Right kidney (tissue), 1 donor: ENCODE data around the gene IMPG2.

Experiments
- DNase-seq: peaks from one replicate; pipeline ENCODE4 v3.0.0-alpha.2; 2016

The IMPG2 gene

DNA sequence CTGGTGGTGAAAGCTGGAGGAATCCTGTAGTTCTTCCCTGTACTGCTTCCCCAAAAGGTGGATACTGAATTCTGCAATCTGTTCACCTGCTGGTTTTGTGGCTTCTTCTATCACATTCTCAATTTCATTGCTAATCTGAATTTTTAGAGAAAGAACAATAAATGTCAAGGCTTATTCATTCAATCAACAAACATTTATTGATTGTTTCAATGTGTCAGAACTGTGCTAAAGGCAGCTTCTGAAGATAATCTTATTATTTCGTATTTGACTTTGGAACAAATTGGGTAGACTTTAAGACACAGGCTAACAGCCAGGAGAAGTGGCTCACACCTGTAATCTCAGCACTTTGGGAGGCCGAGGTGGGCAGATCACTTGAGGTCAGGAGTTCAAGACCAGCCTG lies 46.8 kb downstream of the IMPG2 start:
- no peak for DNase-seq

DNA sequence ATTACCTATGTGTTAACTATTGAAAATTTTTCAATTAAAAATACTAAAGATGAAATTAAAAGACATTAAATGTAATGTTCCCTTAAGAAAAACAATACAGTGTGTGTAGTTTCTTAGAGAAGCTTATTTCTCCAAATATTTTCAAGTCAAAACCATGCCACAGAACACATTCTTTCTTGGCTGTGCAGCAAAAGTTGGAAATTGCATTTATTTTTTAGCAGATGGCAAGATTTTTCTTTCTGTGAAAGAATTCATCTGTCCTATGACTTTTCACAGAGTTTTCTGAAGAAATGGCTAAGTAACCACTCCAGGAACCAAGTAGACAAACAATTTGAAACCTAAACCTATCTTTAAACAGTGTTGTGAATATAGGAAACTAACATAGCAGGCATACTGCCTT lies 47.2 kb downstream of the IMPG2 start:
- no peak for DNase-seq

DNA sequence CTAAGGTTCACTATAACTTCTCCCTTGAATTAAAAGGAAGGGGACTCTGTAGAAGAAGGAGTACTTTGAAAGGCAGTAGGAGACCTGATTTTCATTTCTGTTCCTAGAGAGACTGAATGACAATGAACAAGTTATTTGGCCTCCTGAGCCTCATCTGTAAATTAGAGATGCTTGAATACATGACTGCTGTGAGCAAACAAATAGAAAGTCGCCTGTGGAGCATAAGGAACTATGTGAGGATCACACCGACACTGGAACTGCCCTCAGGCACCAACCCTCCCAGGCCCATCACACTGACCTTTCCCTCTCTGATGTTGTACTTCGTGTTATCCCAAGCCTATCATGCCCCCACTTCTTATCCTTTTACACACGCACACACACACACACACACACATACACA lies 48.6 kb downstream of the IMPG2 start:
- no peak for DNase-seq

GRCh38 chr3:101270149-101270548 lies 50.2 kb downstream of the IMPG2 start:
- DNase-seq, result no peak

GRCh38 chr3:101268971-101269671 lies 51.3 kb downstream of the IMPG2 start:
- no peak for DNase-seq

- no peak for DNase-seq
These were observed 52.2 kb downstream of the IMPG2 start for GRCh38 chr3:101268141-101268540.

- no peak for DNase-seq
These were observed 53.8 kb downstream of the IMPG2 start for GRCh38 chr3:101266566-101266965.

- no peak for DNase-seq
These were observed 54.3 kb downstream of the IMPG2 start for GRCh38 chr3:101266071-101266470.

DNA sequence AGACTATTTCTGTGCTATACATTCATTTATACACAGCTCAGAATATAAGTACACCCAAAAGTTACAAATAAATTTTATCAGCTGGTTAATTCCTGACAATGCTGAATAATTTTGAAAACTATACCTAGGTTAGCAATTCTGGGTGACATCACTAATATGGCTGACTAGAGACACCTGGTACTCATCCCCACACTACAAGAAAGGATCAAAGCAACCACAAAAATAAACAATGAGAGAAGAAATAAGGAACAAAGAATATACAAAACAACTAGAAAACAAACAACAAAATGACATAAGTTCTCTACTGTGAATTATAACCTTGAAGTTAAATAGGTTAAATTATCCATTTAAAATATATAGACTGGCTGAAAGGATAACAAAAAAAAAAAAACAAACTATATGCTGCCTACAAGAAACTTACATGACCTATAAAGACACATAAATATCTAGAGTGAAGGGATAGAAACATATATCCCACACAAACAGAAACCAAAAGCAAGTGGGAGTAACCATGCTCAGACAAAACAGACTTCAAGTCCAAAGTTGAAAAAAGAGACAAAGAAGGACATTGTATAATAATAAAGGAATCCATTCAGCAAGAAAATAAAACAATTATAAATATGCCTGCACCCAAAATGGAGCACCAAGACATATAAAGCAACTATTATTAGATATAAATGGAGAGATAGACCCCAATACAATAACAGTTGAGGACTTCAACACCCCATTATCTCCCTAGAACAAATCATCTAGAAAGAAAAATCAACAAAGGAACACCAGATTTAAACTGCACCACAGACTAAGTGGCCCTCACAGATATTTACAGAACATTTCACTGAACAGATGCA lies 57.8 kb downstream of the IMPG2 start:
- no peak for DNase-seq

GRCh38 chr3:101261506-101261905 lies 58.9 kb downstream of the IMPG2 start:
- DNase-seq, result no peak

- DNase-seq, result no peak
These were observed 60.7 kb downstream of the IMPG2 start for GRCh38 chr3:101259485-101260341.

- no peak for DNase-seq
These were observed 63.9 kb downstream of the IMPG2 start for GRCh38 chr3:101256511-101256910.

GRCh38 chr3:101255441-101255840 lies 64.9 kb downstream of the IMPG2 start:
- DNase-seq, result no peak

- DNase-seq, result no peak
These were observed 67.0 kb downstream of the IMPG2 start for GRCh38 chr3:101253396-101253795.

GRCh38 chr3:101252945-101253344 lies 67.4 kb downstream of the IMPG2 start:
- no peak for DNase-seq

- no peak for DNase-seq
These were observed 68.1 kb downstream of the IMPG2 start for GRCh38 chr3:101252307-101252706.

GRCh38 chr3:101251441-101251840 lies 68.9 kb downstream of the IMPG2 start:
- DNase-seq, result no peak

- no peak for DNase-seq
These were observed 70.9 kb downstream of the IMPG2 start for GRCh38 chr3:101249522-101249921.

GRCh38 chr3:101248736-101249135 lies 71.6 kb downstream of the IMPG2 start:
- no peak for DNase-seq

DNA sequence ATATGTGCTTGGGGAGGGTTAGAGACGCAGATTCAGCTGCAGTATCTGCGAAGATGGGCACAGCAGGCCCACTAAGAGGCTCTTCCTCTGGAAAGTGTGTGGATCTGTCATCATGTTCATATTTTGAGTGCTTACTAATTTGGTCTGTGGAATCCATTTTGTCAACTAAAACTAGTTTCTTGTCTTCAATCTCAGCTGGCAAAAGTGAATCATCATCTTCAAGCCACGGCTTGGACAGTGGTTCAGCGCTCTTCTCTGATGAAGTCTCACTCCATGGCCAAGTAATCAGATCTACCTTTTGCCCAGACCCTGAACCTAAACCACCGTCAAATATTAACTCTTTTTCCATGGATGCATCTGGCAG lies 76.2 kb downstream of the IMPG2 start:
- no peak for DNase-seq

DNA sequence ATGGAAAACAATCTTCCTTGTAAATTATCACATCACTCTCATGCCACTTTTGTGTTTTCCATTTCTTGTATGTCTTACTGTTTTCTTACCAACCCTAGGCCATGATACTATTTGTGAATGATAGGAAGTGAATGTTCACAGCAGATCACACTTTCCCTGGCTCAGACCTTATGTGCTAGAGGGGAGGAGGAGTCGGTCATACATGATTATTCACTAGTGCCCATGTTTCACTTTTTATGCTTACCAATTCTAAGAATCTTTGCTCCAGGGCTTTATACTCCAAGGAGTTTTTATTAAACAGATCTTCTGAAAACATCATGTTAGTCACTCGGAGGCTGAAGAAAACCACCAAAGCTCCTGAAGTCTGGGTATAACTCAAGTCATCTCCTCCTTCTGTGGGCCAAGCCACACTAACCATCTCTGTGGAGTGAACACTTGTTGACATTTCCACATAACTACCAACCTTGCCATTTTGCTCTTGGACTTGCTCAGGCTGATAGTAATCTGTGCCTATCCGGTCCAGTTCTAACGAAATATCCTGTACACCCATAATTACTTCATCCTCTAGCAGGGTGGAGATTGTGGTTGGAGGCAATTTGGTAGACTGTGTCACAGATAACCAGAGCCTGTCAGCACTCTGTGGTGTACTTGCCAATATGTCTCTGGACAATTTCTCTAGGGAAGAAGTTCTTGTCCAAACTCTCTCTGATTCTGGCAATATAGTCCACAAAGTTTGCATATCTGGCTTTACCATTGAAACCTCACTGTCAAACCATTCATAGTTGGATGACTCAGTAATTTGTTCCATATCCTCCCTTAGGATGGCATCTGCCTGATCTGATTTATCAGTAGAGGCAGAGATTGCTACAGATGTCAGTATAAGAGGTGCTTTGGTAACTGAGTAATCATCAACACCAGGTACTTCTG lies 76.8 kb downstream of the IMPG2 start:
- DNase-seq, result no peak
